NB4 (cell line): ENCODE data around the gene FXYD7.

ENCODE experiments used
- MAX ChIP-seq: IDR thresholded peaks from 2 replicates; pipeline ENCODE4 v1.6.1; 2011; ENCODE audit warnings: low read depth, low read length
- POLR2A ChIP-seq: IDR thresholded peaks from 2 replicates; pipeline ENCODE4 v1.6.1; 2011; ENCODE audit warnings: mild to moderate bottlenecking; ENCODE audit not compliant: insufficient read length; ENCODE audit errors: extremely low read depth
- TF ChIP-seq, protein P1 (sequence below): IDR thresholded peaks from one replicate; pipeline ENCODE4 v1.5.1; 2012; ENCODE audit warnings: low read depth, low read length

- no peak for TF ChIP-seq POLR2A
- TF ChIP-seq, protein P1, sequence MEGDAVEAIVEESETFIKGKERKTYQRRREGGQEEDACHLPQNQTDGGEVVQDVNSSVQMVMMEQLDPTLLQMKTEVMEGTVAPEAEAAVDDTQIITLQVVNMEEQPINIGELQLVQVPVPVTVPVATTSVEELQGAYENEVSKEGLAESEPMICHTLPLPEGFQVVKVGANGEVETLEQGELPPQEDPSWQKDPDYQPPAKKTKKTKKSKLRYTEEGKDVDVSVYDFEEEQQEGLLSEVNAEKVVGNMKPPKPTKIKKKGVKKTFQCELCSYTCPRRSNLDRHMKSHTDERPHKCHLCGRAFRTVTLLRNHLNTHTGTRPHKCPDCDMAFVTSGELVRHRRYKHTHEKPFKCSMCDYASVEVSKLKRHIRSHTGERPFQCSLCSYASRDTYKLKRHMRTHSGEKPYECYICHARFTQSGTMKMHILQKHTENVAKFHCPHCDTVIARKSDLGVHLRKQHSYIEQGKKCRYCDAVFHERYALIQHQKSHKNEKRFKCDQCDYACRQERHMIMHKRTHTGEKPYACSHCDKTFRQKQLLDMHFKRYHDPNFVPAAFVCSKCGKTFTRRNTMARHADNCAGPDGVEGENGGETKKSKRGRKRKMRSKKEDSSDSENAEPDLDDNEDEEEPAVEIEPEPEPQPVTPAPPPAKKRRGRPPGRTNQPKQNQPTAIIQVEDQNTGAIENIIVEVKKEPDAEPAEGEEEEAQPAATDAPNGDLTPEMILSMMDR = no peak
- TF ChIP-seq MAX = no peak
Observed at GRCh38 chr19:35142606-35143230, 337 bp upstream of the FXYD7 start.
